ENCODE measurements around the gene MRPL10.

Gene MRPL10

DNA sequence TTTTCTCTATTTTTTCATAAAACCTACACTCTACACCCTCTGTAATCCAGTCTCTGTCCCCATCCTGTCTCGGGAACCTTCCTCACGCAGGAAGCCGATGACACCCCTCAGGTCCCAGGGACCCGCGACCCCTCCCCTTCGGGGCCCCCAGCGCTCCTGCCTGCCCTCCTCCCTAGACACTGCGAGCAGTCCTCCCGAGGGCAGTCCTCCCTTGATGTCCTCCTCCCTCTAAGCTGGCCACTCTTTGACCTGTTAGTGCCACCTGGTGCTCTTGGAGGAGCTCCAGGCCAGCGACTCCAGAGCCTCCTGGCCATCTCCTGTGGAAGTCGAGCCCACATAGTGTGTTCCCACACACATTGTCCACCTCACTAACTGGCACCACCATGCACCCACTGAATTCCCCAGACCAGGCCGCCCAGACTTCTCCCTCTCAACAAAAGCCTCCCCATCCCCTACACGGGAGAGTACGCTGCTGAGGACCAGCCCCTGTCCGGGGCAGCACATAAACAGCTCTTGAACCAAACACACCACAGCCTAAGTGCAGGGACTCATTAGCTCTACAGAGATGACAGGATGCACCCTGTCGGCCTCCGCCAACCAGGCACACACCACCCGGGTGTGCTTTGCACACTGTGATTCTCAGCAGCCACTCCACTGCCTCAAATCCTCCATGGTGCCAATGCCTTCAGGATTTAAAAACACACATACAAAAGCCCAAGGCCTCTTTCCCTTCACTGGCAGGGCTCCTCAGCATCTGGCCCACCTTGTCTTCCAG, 19.0 kb downstream of the MRPL10 start:
- FAIRE-seq = no peak

GRCh38 chr17:47811709-47812108, 19.6 kb downstream of the MRPL10 start:
- no peak for FAIRE-seq

GRCh38 chr17:47810901-47811635, 20.3 kb downstream of the MRPL10 start:
- FAIRE-seq = no peak

- no peak for FAIRE-seq
Measured at GRCh38 chr17:47810200-47810821, 21.0 kb downstream of the MRPL10 start.

- FAIRE-seq = no peak
Measured at GRCh38 chr17:47808830-47809480, 22.4 kb downstream of the MRPL10 start.

DNA sequence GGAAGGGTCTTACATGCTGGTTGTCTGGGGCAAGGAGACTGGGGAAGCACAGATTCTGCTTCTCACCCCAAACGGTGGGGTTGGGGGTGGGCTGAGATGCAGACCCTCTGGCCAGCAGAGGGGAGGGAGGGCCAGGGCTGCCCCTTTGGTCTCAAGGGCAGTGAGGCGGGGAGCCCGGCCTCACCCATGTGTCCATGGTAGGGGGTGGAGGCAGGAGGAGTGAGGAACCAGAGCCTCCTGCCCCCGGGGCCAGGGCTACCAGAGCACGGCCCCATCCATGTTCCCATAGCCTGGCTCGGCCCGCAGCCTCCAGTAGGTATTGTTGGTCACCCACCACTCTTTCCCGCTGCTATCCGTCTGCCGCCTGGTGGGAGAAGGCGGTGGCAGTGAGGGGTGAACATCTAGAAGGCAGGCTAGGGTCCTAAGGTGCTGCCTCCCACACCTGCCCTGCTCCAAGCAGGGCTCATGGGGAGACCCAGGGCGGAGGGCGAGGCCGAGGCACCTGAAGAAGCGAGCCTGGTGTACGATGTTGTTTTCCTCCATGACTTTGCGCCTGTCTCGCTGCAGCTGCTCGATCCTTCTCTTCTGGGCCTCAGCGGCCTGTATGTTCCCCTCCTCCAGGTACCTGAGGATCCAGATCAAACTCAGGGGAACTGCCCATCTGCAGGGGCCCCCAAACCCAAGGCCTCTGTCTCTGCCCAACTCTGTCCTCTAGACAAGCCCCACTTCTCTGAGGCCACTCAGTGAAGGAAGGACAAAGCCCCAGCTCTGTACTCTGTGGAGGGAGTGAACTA, 23.1 kb downstream of the MRPL10 start:
- FAIRE-seq = no peak

GRCh38 chr17:47807421-47807820, 23.9 kb downstream of the MRPL10 start:
- no peak for FAIRE-seq

- no peak for FAIRE-seq
Measured at GRCh38 chr17:47806913-47807255, 24.5 kb downstream of the MRPL10 start.

GRCh38 chr17:47806026-47806912, 25.1 kb downstream of the MRPL10 start:
- no peak for FAIRE-seq

GRCh38 chr17:47804461-47804860, 26.9 kb downstream of the MRPL10 start:
- no peak for FAIRE-seq

DNA sequence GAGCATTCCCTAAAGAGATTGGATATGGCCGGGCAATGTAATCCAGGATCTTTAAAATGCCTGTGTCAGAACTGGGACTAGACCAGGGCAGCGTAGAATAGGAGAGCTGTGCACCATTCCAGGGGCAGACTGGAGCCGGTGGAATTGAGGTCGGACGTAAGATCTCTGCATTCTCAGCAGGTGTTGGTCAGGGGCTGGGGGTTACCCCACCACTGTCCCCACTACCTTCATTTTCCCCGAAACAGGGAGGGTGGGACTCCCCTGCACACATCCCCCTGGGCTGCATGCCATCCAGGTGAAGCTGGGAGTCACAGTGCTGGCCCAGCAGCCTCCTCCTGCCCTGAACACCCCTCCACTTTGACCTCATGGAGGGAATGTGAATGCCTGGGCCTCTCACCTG, 27.6 kb downstream of the MRPL10 start:
- no peak for FAIRE-seq

DNA sequence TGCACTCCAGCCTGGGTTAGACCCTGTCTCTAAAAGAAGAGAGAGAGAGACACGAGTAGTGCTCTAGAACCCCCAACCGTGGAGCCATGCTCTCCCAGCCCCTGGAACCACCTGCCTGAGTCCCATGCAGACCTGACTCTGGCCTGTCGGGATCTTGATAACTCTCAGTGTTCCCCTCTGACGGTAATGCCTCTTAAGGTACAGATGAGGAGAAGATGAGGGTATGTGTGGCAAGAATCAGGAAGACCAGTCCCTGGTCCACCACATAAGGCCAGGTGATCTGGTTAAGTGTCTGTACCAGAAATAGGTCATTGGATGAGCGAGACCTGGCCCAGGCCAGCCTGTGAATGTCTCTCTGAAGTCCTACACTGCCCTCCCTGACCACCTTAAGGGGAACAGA, 28.1 kb downstream of the MRPL10 start:
- no peak for FAIRE-seq

DNA sequence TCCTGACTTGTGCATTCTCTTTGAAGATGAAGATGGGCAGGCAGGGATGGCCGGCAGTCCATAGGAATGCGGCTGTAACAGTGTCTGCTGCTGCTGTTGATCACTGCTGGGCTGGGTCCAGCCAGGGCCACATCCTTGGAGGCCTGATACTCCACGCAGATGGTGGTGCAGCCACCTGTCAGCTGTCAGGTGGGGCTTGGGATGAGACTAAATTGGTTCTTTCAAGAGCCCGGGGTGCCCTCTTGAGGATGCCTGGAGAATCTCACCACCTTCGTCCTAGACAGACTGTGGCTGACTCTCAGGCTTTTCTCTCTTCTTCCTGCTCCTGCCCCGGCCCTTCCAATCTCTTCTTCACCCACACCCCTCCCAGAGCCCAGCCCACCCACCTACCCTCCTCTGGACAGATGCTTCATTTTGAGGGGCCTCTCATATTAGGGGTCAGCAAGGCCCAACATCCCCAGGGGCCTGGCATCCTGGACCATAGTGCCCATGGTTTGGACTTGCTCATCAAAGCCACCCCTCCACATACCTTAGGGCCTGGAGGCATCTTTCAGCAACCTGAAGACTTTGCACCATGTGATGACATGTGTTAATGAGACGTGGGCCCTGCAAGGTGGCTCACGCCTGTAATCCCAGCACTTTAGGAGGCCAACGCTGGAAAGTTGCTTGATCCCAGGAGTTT, 28.9 kb downstream of the MRPL10 start:
- no peak for FAIRE-seq

- FAIRE-seq = no peak
Measured at GRCh38 chr17:47801906-47802305, 29.4 kb downstream of the MRPL10 start.

DNA sequence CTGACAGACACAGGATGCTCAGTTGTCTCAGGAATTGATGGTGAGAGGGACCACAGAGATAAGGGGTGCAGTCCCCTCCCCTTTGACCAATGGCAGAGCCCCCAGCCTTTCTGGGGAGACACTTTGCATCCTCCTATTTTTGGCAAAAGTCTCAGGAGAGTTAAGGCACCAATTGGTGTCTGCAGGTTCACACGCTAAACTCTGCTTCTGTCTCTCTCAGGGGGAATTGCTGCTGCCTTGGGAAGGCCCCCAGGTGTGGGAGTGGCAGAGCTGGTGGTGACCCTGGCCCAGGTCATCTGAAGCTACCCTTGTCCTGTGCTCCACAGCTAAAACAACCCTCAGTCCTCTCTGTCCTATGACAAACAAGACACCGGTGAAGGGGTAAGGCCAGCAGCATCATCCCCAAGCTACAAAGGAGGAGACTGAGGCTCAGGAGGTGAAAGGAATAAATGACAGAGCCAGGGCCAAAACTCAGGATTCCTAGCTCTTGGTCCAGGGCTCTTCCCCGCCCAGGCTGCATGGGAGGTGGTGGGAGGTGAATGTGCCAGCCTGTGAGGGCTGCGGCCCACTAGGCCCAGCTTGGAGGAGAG, 30.1 kb downstream of the MRPL10 start:
- no peak for FAIRE-seq

DNA sequence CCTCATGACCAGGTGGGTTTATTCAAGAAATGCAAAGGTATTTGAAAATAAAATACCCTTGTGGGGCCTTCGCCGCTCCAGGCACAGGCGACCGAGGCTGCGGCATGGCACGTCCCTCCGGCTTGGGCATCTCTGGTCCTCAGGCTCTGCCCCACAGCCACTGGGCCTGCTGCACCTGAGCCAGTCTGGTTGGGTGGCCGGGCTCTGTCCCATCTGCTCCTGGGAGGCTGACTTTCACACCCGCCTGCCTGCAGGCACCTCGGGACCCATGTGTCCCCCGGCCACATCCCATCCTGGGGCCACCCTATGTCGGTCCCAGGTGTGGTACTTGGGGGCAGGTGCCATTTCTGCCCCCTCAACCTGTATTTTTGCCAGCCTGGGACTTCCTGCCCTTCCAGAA, 30.7 kb downstream of the MRPL10 start:
- FAIRE-seq = no peak

DNA sequence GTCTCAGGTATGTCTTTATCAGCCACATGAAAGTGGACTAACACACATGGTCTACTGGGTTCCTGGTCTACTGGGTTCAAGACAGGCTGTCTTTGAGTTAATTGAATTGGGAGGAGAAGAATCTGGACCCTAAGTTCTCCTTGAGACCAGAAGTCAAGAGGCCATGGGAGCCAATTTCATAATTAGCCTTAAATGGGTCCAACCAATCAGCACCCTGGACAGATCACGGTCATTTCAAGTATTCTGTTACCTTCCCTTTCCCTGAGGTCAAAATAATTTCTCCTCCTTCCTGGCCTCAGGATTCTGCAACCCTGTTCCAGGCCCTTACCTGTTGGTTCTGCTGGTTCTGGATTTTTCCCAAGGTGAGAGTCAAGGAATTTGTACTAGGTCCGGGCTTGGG, 33.5 kb downstream of the MRPL10 start:
- no peak for FAIRE-seq

DNA sequence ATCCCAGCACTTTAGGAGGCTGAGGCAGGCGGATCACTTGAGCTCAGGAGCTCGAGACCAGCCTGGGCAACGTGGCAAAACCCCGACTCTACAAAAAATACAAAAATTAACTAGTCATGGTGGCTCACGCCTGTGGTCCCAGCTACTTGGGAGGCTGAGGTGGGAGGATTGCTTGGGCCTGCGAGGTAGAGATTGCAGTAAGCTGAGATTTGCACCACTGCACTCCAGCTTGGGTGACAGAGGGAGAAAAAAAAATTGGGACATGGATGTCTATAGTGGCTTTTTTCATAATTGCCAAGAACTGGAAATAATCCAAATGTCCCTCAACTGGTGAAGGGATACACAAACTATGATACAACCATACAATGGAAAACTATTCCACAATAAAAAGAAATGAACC, 38.4 kb downstream of the MRPL10 start:
- no peak for FAIRE-seq

DNA sequence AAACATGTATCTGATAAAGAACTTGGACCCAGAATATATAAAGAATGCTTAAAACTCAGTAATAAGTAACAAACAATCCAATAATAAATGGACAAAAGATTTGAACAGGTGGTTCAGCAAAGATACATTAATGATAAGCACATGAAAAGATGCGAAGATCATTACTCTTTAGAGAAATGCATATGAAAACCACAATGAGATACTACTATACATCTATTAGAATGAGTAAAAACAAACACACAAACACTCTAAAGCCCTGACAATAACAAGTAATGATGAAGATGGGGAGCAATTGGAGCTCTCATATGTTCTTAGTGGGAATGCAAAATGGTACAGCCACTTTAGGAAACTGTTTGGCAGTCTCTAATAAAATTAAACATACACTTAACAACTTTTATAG, 38.9 kb downstream of the MRPL10 start:
- FAIRE-seq = no peak

DNA sequence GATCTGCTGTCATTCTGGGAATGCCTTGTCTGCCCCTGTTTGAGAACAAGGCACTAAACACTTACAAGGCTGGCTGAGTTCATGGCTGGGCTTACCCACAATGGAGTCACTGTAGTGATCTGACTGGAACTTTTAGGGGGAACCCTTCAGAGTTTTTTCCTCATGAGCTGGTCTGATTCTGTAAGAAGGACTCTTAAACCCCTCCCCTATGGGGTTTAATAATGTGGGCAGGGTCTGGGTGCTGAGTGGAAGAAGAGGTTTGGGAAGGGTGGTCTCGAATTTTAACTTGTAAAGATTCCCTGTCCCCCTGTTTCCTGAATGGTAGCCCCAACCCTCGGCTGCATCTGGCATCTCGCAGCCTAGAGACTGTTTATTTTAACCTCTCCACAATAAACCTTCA, 40.3 kb downstream of the MRPL10 start:
- no peak for FAIRE-seq
